DND-41 (cell line): ENCODE data around the gene VWDE.

ENCODE experiments used
- ATAC-seq: fragments of 200-7000 bp; cut with Tn5 transposase; 3 replicates; pipeline ENCODE4 v1.9.1; 2021; ENCODE audit warnings: low read depth; ENCODE audit not compliant: insufficient read depth
- DNase-seq: peaks from one replicate; pipeline ENCODE4 v3.0.0-alpha.2; 2020
- H2AFZ ChIP-seq: 2 replicates; pipeline ENCODE4 v1.6.0; 2012; ENCODE audit warnings: low read depth, low read length
- H3K27ac ChIP-seq: 2 replicates; pipeline ENCODE4 v1.5.1; 2012; ENCODE audit warnings: low read length, inconsistent platforms
- H3K27me3 ChIP-seq: fragments of 200-600 bp; sonication (generic); 2 replicates; pipeline ENCODE4 v1.6.0; 2012; ENCODE audit warnings: low read length, mild to moderate bottlenecking, inconsistent platforms; ENCODE audit not compliant: insufficient read depth, poor library complexity
- H3K36me3 ChIP-seq: 2 replicates; pipeline ENCODE4 v1.5.1; 2012; ENCODE audit warnings: low read length, inconsistent platforms; ENCODE audit not compliant: insufficient read depth
- H3K4me1 ChIP-seq: 2 replicates; pipeline ENCODE4 v1.5.1; 2012; ENCODE audit warnings: mild to moderate bottlenecking, low read length; ENCODE audit not compliant: insufficient read depth
- H3K4me2 ChIP-seq: 2 replicates; pipeline ENCODE4 v1.6.0; 2012; ENCODE audit warnings: mild to moderate bottlenecking, moderate library complexity, low read length, inconsistent platforms; ENCODE audit not compliant: insufficient read depth
- H3K4me3 ChIP-seq, 2 experiments: fragments of 200-600 bp in 1 of 2; shearing (Covaris generic) in 1 of 2; 2 replicates each; pipeline ENCODE4 v1.5.1; 2012 to 2016; ENCODE audit warnings: inconsistent platforms in 2 of 2, low read length in 2 of 2, mild to moderate bottlenecking in 2 of 2, low read depth in 1 of 2, moderate library complexity in 1 of 2
- H3K79me2 ChIP-seq: 2 replicates; pipeline ENCODE4 v1.6.0; 2012; ENCODE audit warnings: low read length, inconsistent platforms; ENCODE audit not compliant: insufficient read depth
- H3K9ac ChIP-seq: 2 replicates; pipeline ENCODE4 v1.6.0; 2012; ENCODE audit warnings: low read depth, mild to moderate bottlenecking, inconsistent platforms, low read length, moderate library complexity
- H3K9me3 ChIP-seq: 2 replicates; pipeline ENCODE4 v1.5.1; 2012; ENCODE audit warnings: low read length, moderate library complexity, mild to moderate bottlenecking, inconsistent platforms; ENCODE audit not compliant: insufficient read depth, severe bottlenecking
- H4K20me1 ChIP-seq: 2 replicates; pipeline ENCODE4 v1.6.0; 2012; ENCODE audit warnings: low read length; ENCODE audit not compliant: insufficient read depth
- EZH2 ChIP-seq: IDR thresholded peaks from 3 replicates; pipeline ENCODE4 v1.6.1; 2012; ENCODE audit warnings: borderline replicate concordance, low read depth, mild to moderate bottlenecking, moderate library complexity, low read length, inconsistent platforms; ENCODE audit not compliant: severe bottlenecking
- TF ChIP-seq, protein P1 (sequence below): IDR thresholded peaks from 2 replicates; pipeline ENCODE4 v1.5.1; 2012; ENCODE audit warnings: borderline replicate concordance, low read length, moderate library complexity, mild to moderate bottlenecking; ENCODE audit not compliant: poor library complexity, severe bottlenecking; ENCODE audit errors: extremely low read depth

The VWDE gene

GRCh38 chr7:12440229-12440628, 36.6 kb upstream of the VWDE start:
- Histone ChIP-seq H3K9ac (no peak overlapping the region), H2AFZ (no peak overlapping the region), H3K79me2 (no peaks in the 10 kb centered on the region), H3K4me1 (no peaks in the 10 kb centered on the region), H3K27me3 (no peaks in the 10 kb centered on the region), H3K36me3 (no peaks in the 10 kb centered on the region), H3K4me2 (no peak overlapping the region), H3K4me3 (no peak overlapping the region), H4K20me1 (no peaks in the 10 kb centered on the region), H3K9me3 (no peaks in the 10 kb centered on the region), H3K27ac (no peak overlapping the region)
- DNase-seq, result no peak
- ATAC-seq, result no peak
- TF ChIP-seq, protein P1, sequence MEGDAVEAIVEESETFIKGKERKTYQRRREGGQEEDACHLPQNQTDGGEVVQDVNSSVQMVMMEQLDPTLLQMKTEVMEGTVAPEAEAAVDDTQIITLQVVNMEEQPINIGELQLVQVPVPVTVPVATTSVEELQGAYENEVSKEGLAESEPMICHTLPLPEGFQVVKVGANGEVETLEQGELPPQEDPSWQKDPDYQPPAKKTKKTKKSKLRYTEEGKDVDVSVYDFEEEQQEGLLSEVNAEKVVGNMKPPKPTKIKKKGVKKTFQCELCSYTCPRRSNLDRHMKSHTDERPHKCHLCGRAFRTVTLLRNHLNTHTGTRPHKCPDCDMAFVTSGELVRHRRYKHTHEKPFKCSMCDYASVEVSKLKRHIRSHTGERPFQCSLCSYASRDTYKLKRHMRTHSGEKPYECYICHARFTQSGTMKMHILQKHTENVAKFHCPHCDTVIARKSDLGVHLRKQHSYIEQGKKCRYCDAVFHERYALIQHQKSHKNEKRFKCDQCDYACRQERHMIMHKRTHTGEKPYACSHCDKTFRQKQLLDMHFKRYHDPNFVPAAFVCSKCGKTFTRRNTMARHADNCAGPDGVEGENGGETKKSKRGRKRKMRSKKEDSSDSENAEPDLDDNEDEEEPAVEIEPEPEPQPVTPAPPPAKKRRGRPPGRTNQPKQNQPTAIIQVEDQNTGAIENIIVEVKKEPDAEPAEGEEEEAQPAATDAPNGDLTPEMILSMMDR, result no peak
- no peak for TF ChIP-seq EZH2

- Histone ChIP-seq H3K4me1 (no peaks in the 10 kb centered on the region), H2AFZ (no peak overlapping the region), H3K36me3 (no peaks in the 10 kb centered on the region), H3K27me3 (no peaks in the 10 kb centered on the region), H3K27ac (no peak overlapping the region), H4K20me1 (no peaks in the 10 kb centered on the region), H3K4me2 (no peak overlapping the region), H3K9me3 (no peaks in the 10 kb centered on the region), H3K4me3 (no peak overlapping the region), H3K9ac (no peak overlapping the region), H3K79me2 (no peaks in the 10 kb centered on the region)
- no peak for ATAC-seq
- TF ChIP-seq EZH2, result no peak
- TF ChIP-seq, protein P1, result no peak
- DNase-seq, result no peak
Measured at GRCh38 chr7:12436896-12437535, 33.4 kb upstream of the VWDE start.

DNA sequence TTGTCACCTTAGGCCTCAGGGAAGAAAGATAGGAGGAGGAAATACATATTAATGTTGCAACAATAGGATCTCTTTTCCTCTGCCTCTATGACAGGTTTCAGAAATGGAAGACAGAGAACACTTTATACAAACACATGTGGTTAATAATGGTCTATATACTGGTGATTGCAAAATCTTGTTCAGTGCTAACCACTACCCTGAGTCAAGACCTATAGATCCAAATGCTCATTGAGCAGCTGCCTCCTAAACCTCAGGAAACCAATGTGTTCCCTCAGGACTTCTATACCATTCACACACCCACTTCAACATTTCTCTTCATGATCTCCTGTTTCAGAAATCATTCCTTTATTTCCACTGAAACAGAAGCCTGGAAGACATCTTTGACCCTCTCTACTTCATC, 32.5 kb upstream of the VWDE start:
- Histone ChIP-seq H3K9ac (no peak overlapping the region), H3K36me3 (no peaks in the 10 kb centered on the region), H3K79me2 (no peaks in the 10 kb centered on the region), H2AFZ (no peak overlapping the region), H3K27me3 (no peaks in the 10 kb centered on the region), H3K9me3 (no peaks in the 10 kb centered on the region), H3K4me1 (no peaks in the 10 kb centered on the region), H3K27ac (no peak overlapping the region), H3K4me2 (no peak overlapping the region), H4K20me1 (no peaks in the 10 kb centered on the region), H3K4me3 (no peak overlapping the region)
- no peak for ATAC-seq
- no peak for DNase-seq
- TF ChIP-seq EZH2, result no peak
- TF ChIP-seq, protein P1, result no peak
